Measurements from ENCODE around the gene ZNF443.
A peak's percentile ranks its signal among the peaks of the same experiment; 100 is the strongest.
"Not testable (repeated sequence)": the region's sequence is repeated elsewhere in the genome, so short reads cannot be mapped to it uniquely, and the experiment has no call there.

ZNF443 gene

DNA sequence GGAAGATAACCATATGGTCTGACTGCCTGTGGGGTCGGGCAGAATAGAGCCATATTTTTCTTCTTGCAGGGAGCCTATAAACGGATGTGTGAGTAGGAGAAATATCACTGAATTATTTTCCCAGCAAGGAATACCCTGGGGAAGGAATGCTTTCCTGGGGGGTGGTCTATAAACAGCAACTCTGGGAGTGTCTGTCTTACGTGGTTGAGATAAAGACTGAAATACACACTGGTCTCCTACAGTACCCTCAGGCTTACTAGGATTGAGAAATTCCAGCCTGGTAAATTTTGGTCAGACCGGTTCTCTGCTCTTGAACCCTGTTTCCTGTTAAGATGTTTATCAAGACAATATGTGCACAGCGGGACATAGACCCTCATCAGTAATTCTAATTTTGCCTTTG is 23.5 kb downstream of the ZNF443 start:
- not testable (repeated sequence) for DNase-seq (ENCODE audit: low read depth in 2 of 2)

DNA sequence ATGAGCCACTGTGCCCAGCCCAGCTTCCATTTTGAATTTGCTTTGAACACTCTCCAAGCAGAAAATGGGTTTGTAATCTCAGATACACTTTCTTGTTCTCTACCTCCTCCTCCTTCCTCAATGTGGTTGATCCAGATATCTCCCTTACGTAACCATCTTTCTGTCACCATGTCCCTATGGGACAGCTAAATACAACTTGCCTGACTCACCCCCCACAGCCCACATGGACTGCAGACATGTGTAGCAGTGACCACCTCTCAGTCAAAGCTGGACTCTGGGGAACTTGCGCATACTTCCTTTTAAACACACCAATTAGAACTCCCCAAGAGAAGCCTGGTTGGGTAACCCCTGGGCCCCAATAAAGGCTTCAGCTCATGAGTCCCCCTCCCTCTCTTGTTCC is 28.9 kb downstream of the ZNF443 start:
- no peak for DNase-seq (ENCODE audit: low read depth in 2 of 2)

DNA sequence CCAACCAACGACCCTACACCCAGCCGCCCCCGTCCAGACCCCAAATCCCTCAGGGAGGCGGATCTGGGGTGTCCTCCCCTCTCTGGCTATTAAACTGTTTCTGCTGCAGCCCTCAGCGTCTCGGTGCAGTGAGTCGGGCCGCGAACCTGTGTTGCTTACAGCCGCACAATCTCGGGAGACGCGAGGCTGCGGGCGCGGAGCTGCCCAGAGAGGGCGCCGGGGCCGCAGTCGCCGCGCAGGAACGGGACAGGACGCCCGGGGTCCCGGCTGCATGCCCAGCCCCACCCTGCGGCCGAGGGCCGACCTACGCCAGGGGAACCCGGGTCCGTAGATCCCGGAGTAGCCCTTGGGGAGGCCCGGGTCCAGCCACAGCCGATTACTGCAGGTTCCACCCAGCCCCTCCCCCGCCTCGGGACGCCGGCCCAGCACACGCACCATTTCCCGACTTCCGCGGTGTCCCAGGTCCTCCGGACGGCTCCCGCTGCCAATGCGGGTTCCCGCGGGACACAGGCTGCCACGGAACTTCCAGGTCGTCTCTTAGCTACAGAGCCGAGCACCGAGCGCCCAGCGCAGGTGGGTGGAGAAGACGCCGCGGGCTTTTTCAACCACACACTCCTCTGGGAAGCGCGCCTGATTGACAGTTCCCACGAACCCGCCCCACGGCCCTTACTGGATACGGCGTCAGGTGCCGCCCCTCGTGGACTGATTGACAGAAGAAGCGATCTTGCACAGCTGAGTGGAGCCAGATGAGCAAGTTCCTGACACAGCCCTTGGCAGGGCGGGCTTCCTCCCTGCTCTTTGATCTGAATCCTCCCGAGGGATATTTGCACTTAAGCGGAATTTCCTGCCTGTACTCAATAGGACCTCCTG is 40.0 kb downstream of the ZNF443 start, which contains the start of gene ZNF799:
Gene ZNF799 (minus strand): TSS at position 639 of the 870 bp plus-strand sequence. CDS start 201 bp downstream, at position 438.
- DNase-seq (ENCODE audit: low read depth in 2 of 2): peak; percentile 59 to 64

DNA sequence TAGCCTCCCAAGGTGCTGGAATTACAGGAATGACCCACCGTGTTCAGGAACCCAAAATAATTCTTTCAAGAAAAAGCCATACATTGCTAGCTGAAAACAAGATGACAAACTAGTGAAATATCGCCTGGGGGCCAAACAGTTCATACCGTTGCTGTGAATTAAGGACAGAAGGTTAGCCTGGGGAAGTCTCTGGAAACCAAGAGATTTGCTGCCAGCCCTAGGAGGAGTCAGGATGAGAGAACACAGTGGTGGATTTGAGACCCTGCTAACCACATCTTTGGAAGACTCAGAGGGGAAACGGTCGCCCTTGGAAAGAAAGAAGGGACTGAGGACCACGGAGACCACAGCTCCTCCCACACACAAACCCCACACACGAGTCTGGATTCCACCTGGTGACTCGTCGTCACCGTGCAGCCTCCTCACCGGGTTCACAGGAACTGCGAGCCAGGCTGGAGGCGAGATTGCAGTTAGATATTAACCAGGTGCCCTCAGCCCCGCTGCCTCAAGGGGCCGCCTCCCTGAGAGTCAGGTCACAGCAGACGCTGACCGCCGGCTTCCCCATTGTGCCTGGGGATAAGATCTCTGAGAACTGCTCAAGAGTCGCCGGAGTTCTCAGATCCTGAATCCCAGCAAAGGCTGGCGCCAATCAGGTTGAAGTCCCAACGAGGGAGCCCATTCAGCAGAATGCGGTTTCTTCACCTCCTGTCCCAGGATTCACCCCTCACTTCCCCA is 40.8 kb downstream of the ZNF443 start:
- not testable (repeated sequence) for DNase-seq (ENCODE audit: low read depth in 2 of 2)

DNA sequence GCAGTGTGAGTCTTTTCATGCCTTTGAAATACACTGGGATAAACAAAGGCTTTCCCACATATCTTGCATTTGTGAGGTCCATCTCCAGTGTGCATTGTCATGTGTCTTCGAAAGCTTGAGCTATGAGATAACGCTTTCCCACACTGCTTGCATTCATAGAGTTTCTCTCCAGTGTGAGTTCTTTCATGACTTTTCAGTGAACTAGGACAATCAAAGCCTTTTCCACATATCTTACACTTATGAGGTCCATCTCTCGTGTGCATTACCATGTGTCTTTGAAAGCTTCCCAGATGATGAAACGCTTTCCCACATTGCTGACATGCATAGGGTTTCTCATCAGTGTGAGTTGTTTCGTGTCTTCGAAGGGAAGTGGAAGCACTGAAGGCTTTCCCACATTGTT is 49.7 kb downstream of the ZNF443 start:
- DNase-seq (ENCODE audit: low read depth in 2 of 2): not testable (repeated sequence)

DNA sequence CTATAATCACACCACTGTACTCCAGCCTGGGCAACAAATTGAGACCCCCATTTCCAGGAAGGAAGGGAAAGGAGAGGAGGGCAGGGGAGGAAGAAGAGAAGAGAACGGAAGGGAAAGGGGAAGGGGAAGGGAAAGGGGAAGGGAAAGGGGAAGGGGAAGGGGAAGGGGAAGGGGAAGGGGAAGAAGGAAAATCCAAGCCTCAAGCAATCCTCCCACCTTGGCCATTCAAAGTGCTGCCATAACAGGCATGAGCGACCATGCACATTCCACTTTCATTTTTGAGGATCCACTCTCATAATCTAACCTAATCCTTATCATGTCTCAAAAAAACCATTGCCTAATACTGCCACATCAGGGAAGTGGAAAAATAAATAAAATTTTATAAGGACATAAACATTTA is 54.5 kb downstream of the ZNF443 start:
- DNase-seq (ENCODE audit: low read depth in 2 of 2): not testable (repeated sequence)

DNA sequence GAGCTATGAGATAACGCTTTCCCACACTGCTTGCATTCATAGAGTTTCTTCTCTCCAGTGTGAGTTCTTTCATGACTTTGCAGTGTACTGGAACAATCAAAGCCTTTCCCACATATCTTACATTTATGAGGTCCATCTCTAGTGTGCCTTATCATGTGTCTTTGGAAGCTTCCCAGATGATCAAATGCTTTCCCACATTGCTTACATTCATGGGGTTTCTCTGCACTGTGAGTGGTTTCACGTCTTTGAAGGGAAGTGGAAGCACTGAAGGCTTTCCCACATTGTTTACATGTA is 60.4 kb downstream of the ZNF443 start:
- DNase-seq (ENCODE audit: low read depth in 2 of 2): no peak

DNA sequence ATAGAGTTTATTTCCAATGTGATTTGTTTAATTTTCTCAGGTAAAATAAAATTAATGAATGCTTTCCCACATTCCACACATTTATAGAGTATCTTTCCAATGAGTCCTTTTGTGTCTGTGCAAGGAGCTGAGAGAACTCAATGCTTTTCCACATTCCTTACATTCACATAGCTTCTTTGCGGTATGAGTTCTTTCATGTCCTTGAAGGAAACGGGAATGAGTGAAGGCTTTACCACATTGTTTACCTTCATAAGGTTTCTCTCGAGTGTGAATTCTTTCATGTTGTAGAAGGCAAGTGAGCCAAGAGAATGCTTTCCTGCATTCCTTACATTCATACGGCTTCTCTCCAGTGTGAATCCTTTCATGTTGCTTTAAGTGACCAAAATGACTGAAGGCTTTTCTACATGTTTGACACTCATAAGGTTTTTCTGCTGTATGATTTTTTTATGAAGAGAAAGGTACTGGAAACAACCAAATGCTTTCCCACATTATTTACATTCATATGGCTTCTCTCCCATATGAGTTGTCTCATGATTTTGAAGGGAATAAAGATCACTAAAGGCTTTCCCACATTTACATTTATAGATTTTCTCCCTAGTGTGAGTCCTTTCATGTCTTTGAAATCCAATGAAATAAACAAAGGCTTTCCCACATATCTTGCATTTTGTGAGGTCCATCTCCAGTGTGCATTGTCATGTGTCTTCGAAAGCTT is 60.9 kb downstream of the ZNF443 start:
- DNase-seq (ENCODE audit: low read depth in 2 of 2): no peak
